ENCODE results near the gene ZAR1.

Gene ZAR1

DNA sequence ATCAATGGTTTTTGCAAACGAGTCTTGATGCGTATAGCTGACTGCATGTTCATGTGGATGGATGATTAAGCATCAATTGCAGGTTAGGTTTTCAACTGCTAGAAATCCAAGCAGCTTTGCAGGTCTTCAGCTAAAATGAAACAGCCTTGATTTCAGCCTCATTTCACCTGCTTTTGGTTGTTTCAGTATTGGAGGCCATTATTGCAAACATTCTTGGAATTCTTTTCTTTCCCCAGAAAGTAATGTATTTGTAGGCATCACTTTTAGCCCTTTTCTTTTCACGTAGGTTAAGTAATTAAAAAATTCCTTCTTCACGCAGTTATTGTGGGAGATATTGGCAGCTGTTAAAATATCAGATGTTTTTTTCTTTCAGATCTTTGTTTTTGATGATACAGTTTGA, 8.8 kb downstream of the ZAR1 start:
- no peaks in the 10 kb centered on the region for H3K27me3 ChIP-seq (ENCODE audit: insufficient read depth, low read length)
- no peak overlapping the region for H2AFZ ChIP-seq (ENCODE audit: low read depth, low read length)
- no peaks in the 10 kb centered on the region for H3K9me3 ChIP-seq (ENCODE audit: low read length)
- no peaks in the 10 kb centered on the region for H3K4me1 ChIP-seq (ENCODE audit: insufficient read depth, low read length)
- H3K36me3 ChIP-seq (ENCODE audit: insufficient read depth, low read length), result peaks cover 43% of the 10 kb centered on the region
- no peak overlapping the region for H3K4me3 ChIP-seq (ENCODE audit: low read length)

DNA sequence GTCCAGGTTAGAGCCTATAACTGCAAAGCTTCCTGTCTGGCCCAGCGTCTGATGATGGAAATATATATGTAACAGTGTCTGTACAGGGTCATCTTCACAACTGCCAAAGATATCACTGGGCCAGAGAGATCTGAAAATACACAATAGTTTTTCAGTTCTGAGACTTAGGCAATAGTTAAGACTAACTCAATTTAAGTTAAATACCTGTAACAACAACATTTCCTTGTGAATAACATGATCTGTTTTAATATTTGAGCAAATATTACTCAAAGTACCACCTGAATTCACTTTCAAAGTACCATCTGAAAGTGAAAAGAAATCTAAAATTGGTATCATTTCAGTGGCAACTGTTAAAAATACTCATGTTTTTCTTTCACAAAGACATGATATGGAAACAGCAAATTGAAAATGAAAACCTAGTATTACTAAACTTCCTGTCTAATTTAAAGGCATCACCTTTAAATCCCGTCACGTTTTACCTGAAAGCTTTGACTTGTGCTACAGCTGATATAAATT, 9.6 kb downstream of the ZAR1 start:
- peaks cover 44% of the 10 kb centered on the region for H3K36me3 ChIP-seq (ENCODE audit: insufficient read depth, low read length)
- no peak overlapping the region for H2AFZ ChIP-seq (ENCODE audit: low read depth, low read length)
- no peaks in the 10 kb centered on the region for H3K4me1 ChIP-seq (ENCODE audit: insufficient read depth, low read length)
- H3K4me3 ChIP-seq (ENCODE audit: low read length), result no peak overlapping the region
- no peaks in the 10 kb centered on the region for H3K9me3 ChIP-seq (ENCODE audit: low read length)
- H3K27me3 ChIP-seq (ENCODE audit: insufficient read depth, low read length), result no peaks in the 10 kb centered on the region

GRCh38 chr4:48503233-48504025, 13.4 kb downstream of the ZAR1 start:
- no peaks in the 10 kb centered on the region for H3K27me3 ChIP-seq (ENCODE audit: insufficient read depth, low read length)
- H2AFZ ChIP-seq (ENCODE audit: low read depth, low read length), result no peak overlapping the region
- no peak overlapping the region for H3K4me3 ChIP-seq (ENCODE audit: low read length)
- no peaks in the 10 kb centered on the region for H3K9me3 ChIP-seq (ENCODE audit: low read length)
- peaks cover 65% of the 10 kb centered on the region for H3K36me3 ChIP-seq (ENCODE audit: insufficient read depth, low read length)
- H3K4me1 ChIP-seq (ENCODE audit: insufficient read depth, low read length), result no peaks in the 10 kb centered on the region

GRCh38 chr4:48504026-48504330, 13.9 kb downstream of the ZAR1 start:
- H3K4me3 ChIP-seq (ENCODE audit: low read length), result no peak overlapping the region
- H3K27me3 ChIP-seq (ENCODE audit: insufficient read depth, low read length), result no peaks in the 10 kb centered on the region
- H3K4me1 ChIP-seq (ENCODE audit: insufficient read depth, low read length), result no peaks in the 10 kb centered on the region
- no peak overlapping the region for H2AFZ ChIP-seq (ENCODE audit: low read depth, low read length)
- no peaks in the 10 kb centered on the region for H3K9me3 ChIP-seq (ENCODE audit: low read length)
- H3K36me3 ChIP-seq (ENCODE audit: insufficient read depth, low read length), result peaks cover 64% of the 10 kb centered on the region

DNA sequence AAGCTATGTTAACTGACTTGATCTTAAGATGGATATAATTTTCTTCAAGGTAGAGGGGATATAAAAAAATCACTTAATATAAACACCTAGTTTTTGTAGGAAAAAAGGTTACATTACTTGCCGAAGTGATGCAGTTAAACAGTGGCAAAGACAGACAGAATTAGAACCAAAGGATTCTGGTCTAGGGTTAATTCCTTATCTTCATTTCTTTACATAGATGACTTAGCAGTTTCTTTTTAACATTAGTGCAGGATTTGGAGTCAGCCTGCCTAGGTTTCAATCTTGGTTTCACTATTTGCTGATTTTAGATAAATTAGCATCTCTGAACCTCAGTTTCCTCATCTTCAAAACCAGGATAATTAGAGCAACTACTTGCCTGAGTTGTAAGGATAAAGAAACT, 14.3 kb downstream of the ZAR1 start:
- H3K36me3 ChIP-seq (ENCODE audit: insufficient read depth, low read length), result peaks cover 64% of the 10 kb centered on the region
- H3K4me1 ChIP-seq (ENCODE audit: insufficient read depth, low read length), result no peaks in the 10 kb centered on the region
- no peaks in the 10 kb centered on the region for H3K27me3 ChIP-seq (ENCODE audit: insufficient read depth, low read length)
- H3K9me3 ChIP-seq (ENCODE audit: low read length), result no peaks in the 10 kb centered on the region
- H3K4me3 ChIP-seq (ENCODE audit: low read length), result no peak overlapping the region
- H2AFZ ChIP-seq (ENCODE audit: low read depth, low read length), result no peak overlapping the region

GRCh38 chr4:48506716-48507115, 16.7 kb downstream of the ZAR1 start:
- H2AFZ ChIP-seq (ENCODE audit: low read depth, low read length), result no peak overlapping the region
- H3K4me3 ChIP-seq (ENCODE audit: low read length), result no peak overlapping the region
- H3K36me3 ChIP-seq (ENCODE audit: insufficient read depth, low read length), result peaks cover 66% of the 10 kb centered on the region
- no peaks in the 10 kb centered on the region for H3K27me3 ChIP-seq (ENCODE audit: insufficient read depth, low read length)
- H3K4me1 ChIP-seq (ENCODE audit: insufficient read depth, low read length), result no peaks in the 10 kb centered on the region
- H3K9me3 ChIP-seq (ENCODE audit: low read length), result no peaks in the 10 kb centered on the region

- H3K4me3 ChIP-seq (ENCODE audit: low read length), result no peak overlapping the region
- H3K4me1 ChIP-seq (ENCODE audit: insufficient read depth, low read length), result no peaks in the 10 kb centered on the region
- peaks cover 2% of the 10 kb centered on the region for H3K9me3 ChIP-seq (ENCODE audit: low read length)
- H3K36me3 ChIP-seq (ENCODE audit: insufficient read depth, low read length), result peaks cover 71% of the 10 kb centered on the region
- no peak overlapping the region for H2AFZ ChIP-seq (ENCODE audit: low read depth, low read length)
- no peaks in the 10 kb centered on the region for H3K27me3 ChIP-seq (ENCODE audit: insufficient read depth, low read length)
Observed at GRCh38 chr4:48509543-48509942, 19.5 kb downstream of the ZAR1 start.

DNA sequence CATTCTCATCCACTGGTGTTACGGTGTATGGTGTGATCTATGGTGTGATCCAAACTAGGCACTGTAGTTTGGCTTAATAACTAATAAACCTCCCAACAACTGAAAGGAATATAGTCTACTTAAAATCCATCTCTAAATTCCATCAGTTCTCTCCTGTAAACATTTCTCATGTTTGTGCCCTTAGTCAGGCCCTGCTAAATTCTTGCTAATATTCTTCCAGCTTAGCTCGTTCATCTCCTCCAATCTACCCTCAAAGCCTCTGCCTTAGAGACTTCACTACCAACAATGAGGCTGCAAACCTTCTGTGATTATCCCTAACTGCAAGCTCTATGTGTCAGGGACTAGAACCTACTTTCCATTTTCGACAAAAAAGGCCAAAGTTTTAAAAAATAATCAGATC, 28.1 kb downstream of the ZAR1 start:
- no peak overlapping the region for H3K4me3 ChIP-seq (ENCODE audit: low read length)
- H3K9me3 ChIP-seq (ENCODE audit: low read length), result no peaks in the 10 kb centered on the region
- no peaks in the 10 kb centered on the region for H3K4me1 ChIP-seq (ENCODE audit: insufficient read depth, low read length)
- H3K27me3 ChIP-seq (ENCODE audit: insufficient read depth, low read length), result no peaks in the 10 kb centered on the region
- peaks cover 67% of the 10 kb centered on the region for H3K36me3 ChIP-seq (ENCODE audit: insufficient read depth, low read length)
- H2AFZ ChIP-seq (ENCODE audit: low read depth, low read length), result no peak overlapping the region

- Histone ChIP-seq H3K4me1 (ENCODE audit: insufficient read depth, low read length) (no peaks in the 10 kb centered on the region), H3K27me3 (ENCODE audit: insufficient read depth, low read length) (no peaks in the 10 kb centered on the region), H3K36me3 (ENCODE audit: insufficient read depth, low read length) (peaks cover 83% of the 10 kb centered on the region), H3K4me3 (ENCODE audit: low read length) (no peak overlapping the region), H3K9me3 (ENCODE audit: low read length) (no peaks in the 10 kb centered on the region), H2AFZ (ENCODE audit: low read depth, low read length) (no peak overlapping the region)
Observed at GRCh38 chr4:48526406-48526805, 36.4 kb downstream of the ZAR1 start.

GRCh38 chr4:48538358-48538757, 48.3 kb downstream of the ZAR1 start:
- Histone ChIP-seq H2AFZ (ENCODE audit: low read depth, low read length) (no peak overlapping the region), H3K4me3 (ENCODE audit: low read length) (no peak overlapping the region), H3K9me3 (ENCODE audit: low read length) (no peaks in the 10 kb centered on the region), H3K27me3 (ENCODE audit: insufficient read depth, low read length) (no peaks in the 10 kb centered on the region), H3K36me3 (ENCODE audit: insufficient read depth, low read length) (peaks cover 72% of the 10 kb centered on the region), H3K4me1 (ENCODE audit: insufficient read depth, low read length) (no peaks in the 10 kb centered on the region)

DNA sequence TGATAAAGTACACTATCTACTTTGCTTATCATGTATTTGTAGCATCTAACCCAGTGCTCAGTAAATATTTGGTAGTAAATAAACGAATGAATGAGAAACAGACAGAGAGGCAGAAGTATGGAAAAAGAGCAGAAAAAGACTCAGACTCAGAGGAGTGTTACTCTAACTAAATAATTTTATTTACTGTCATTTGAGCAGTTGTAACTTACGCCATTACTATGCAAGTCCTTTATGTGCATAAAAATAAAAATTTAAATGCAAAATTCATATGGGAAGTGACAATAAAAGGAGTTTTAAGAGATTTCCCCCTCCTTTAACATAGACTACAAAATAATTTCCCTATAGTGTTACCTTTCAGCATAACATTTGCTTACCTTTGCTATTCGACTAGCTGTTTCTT, 49.5 kb downstream of the ZAR1 start:
- H3K36me3 ChIP-seq (ENCODE audit: insufficient read depth, low read length), result peaks cover 74% of the 10 kb centered on the region
- H3K4me1 ChIP-seq (ENCODE audit: insufficient read depth, low read length), result no peaks in the 10 kb centered on the region
- no peaks in the 10 kb centered on the region for H3K27me3 ChIP-seq (ENCODE audit: insufficient read depth, low read length)
- no peaks in the 10 kb centered on the region for H3K9me3 ChIP-seq (ENCODE audit: low read length)
- H2AFZ ChIP-seq (ENCODE audit: low read depth, low read length), result no peak overlapping the region
- H3K4me3 ChIP-seq (ENCODE audit: low read length), result no peak overlapping the region

- Histone ChIP-seq H3K9me3 (ENCODE audit: low read length) (no peaks in the 10 kb centered on the region), H3K27me3 (ENCODE audit: insufficient read depth, low read length) (no peaks in the 10 kb centered on the region), H2AFZ (ENCODE audit: low read depth, low read length) (no peak overlapping the region), H3K36me3 (ENCODE audit: insufficient read depth, low read length) (peaks cover 75% of the 10 kb centered on the region), H3K4me1 (ENCODE audit: insufficient read depth, low read length) (no peaks in the 10 kb centered on the region), H3K4me3 (ENCODE audit: low read length) (no peak overlapping the region)
Observed at GRCh38 chr4:48542888-48543287, 52.8 kb downstream of the ZAR1 start.

DNA sequence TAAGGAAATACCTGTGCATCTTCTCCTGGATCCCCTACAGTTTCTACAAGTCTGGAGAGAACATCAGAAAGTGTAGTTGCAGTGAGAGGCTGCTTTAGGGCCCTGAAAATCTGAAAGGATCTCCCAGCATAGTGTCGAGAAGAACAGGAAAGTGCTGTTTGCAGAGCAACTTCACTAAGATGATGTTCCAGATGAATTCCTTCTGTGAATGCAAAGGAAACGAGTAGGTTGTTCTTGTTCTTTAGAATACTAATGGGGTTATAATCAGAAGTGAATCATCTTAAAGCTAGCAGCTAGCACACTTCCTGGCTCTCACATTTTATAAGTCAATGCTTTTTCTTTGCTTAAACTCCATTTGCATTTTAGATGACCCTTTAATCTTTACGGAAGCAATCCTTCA, 53.7 kb downstream of the ZAR1 start:
- H2AFZ ChIP-seq (ENCODE audit: low read depth, low read length), result no peak overlapping the region
- peaks cover 82% of the 10 kb centered on the region for H3K36me3 ChIP-seq (ENCODE audit: insufficient read depth, low read length)

More for the DNA sequence above, 53.7 kb downstream of the ZAR1 start:
- no peaks in the 10 kb centered on the region for H3K4me1 ChIP-seq (ENCODE audit: insufficient read depth, low read length)
- no peak overlapping the region for H3K4me3 ChIP-seq (ENCODE audit: low read length)
- no peaks in the 10 kb centered on the region for H3K9me3 ChIP-seq (ENCODE audit: low read length)
- no peaks in the 10 kb centered on the region for H3K27me3 ChIP-seq (ENCODE audit: insufficient read depth, low read length)
